ENCODE results near the gene SUSD1.

- TF ChIP-seq EP300 (IDR thresholded peaks at IDR 0.05; ENCODE audit: borderline replicate concordance) (no peak), MAX (IDR thresholded peaks at IDR 0.05) (no peak), RAD21 (IDR thresholded peaks at IDR 0.05; ENCODE audit: low read depth) (no peak), USF1 (IDR thresholded peaks at IDR 0.05) (no peak), YY1 (IDR thresholded peaks at IDR 0.05; ENCODE audit: low read depth) (no peak), TCF12 (IDR thresholded peaks at IDR 0.05; ENCODE audit: low read depth) (no peak), REST (IDR thresholded peaks at IDR 0.05; ENCODE audit: low read depth) (no peak)
Measured at GRCh38 chr9:112084334-112084733, 90.8 kb downstream of the SUSD1 start.
